ENCODE results near the gene ELF1. TPM values are rescaled to one million over a fixed set of nuclear protein-coding genes. Genes with fewer than 3 reads are reported as not detected.
"Not testable (repeated sequence)": the region's sequence is repeated elsewhere in the genome, so short reads cannot be mapped to it uniquely, and the experiment has no call there.

Gene ELF1
- total RNA-seq, 1 experiment from 2014 or later: 18.7 TPM

- ChIA-PET CTCF (no interaction called here), POLR2A (no interaction called here)
- ATAC-seq: no peak
- peaks cover 18% of the 10 kb centered on the region for H3K4me1 Mint-ChIP-seq
- no peak for DNase-seq (ENCODE audit: low spot score)
- no peaks in the 10 kb centered on the region for H3K27me3 Mint-ChIP-seq (ENCODE audit: low read depth)
- peaks cover 2% of the 10 kb centered on the region; the same call in 1 of the 2 replicates for H3K36me3 Mint-ChIP-seq
- H3K4me3 Mint-ChIP-seq: no peak overlapping the region
- H3K27ac Mint-ChIP-seq: no peak overlapping the region
- no peak for TF ChIP-seq TP53 (CRISPR knock-in tag; IDR thresholded peaks at IDR 0.05)
- TF ChIP-seq ZSCAN18 (CRISPR knock-in tag; IDR thresholded peaks at IDR 0.05): no peak
- no peak for TF ChIP-seq FOXP4 (CRISPR knock-in tag; IDR thresholded peaks at IDR 0.05)
- no peak for TF ChIP-seq ATF3 (CRISPR knock-in tag; conservative IDR thresholded peaks at IDR 0.05)
- no peak for TF ChIP-seq MLX (CRISPR knock-in tag; IDR thresholded peaks at IDR 0.05)
- TF ChIP-seq CBFB (CRISPR knock-in tag; IDR thresholded peaks at IDR 0.05; ENCODE audit: low read depth): no peak
- TF ChIP-seq PRRX2 (CRISPR knock-in tag; IDR thresholded peaks at IDR 0.05): no peak
- TF ChIP-seq TEAD1 (CRISPR knock-in tag; IDR thresholded peaks at IDR 0.05): no peak
- TF ChIP-seq ZNF263 (CRISPR knock-in tag; IDR thresholded peaks at IDR 0.05; ENCODE audit: low read depth): no peak
- no peaks in the 10 kb centered on the region for H3K9me3 Mint-ChIP-seq
These were observed 87.4 kb downstream of the ELF1 start for GRCh38 chr13:40931719-40932118.

GRCh38 chr13:40929883-40930282 is 89.2 kb downstream of the ELF1 start:
- ATAC-seq; POLR2A ChIA-PET; H3K27ac Mint-ChIP-seq; H3K36me3 Mint-ChIP-seq; H3K27me3 Mint-ChIP-seq (ENCODE audit: low read depth); H3K9me3 Mint-ChIP-seq; H3K4me3 Mint-ChIP-seq; DNase-seq (ENCODE audit: low spot score): not testable (repeated sequence)
- CTCF ChIA-PET: interaction anchor here (1.0 kb wide), 1 partner anchor 45 kb away, joined by 3 read pairs; no protein-coding TSS in a partner anchor
- H3K4me1 Mint-ChIP-seq: peaks cover 18% of the 10 kb centered on the region

GRCh38 chr13:40928980-40929379 is 90.1 kb downstream of the ELF1 start:
- POLR2A ChIA-PET: no interaction called here
- CTCF ChIA-PET: interaction anchor here (1.4 kb wide), 1 partner anchor 101 kb away, joined by 4 read pairs; no protein-coding TSS in a partner anchor
- Mint-ChIP-seq H3K4me3 (no peak overlapping the region), H3K4me1 (peaks cover 18% of the 10 kb centered on the region), H3K27me3 (ENCODE audit: low read depth) (no peaks in the 10 kb centered on the region), H3K27ac (no peak overlapping the region; the same call in 1 of the 2 replicates), H3K9me3 (no peaks in the 10 kb centered on the region), H3K36me3 (peaks cover 2% of the 10 kb centered on the region; the same call in 1 of the 2 replicates)
- no peak for ATAC-seq
- no peak for DNase-seq (ENCODE audit: low spot score)
- no peak for TF ChIP-seq STAT6 (CRISPR knock-in tag; conservative IDR thresholded peaks at IDR 0.05; ENCODE audit: low read depth)
- no peak for TF ChIP-seq SOX15 (CRISPR knock-in tag; IDR thresholded peaks at IDR 0.05)
- no peak for TF ChIP-seq EMX1 (CRISPR knock-in tag; IDR thresholded peaks at IDR 0.05)
- TF ChIP-seq ATF6 (CRISPR knock-in tag; IDR thresholded peaks at IDR 0.05): no peak
- TF ChIP-seq PRDM15 (CRISPR knock-in tag; IDR thresholded peaks at IDR 0.05): no peak
- TF ChIP-seq SMAD3 (CRISPR knock-in tag; IDR thresholded peaks at IDR 0.05; ENCODE audit: borderline replicate concordance): no peak
- no peak for TF ChIP-seq ZNF512 (CRISPR knock-in tag; IDR thresholded peaks at IDR 0.05; ENCODE audit: borderline replicate concordance)

All from WTC11 (cell line).